ENCODE results near the gene C7orf33.

DNA sequence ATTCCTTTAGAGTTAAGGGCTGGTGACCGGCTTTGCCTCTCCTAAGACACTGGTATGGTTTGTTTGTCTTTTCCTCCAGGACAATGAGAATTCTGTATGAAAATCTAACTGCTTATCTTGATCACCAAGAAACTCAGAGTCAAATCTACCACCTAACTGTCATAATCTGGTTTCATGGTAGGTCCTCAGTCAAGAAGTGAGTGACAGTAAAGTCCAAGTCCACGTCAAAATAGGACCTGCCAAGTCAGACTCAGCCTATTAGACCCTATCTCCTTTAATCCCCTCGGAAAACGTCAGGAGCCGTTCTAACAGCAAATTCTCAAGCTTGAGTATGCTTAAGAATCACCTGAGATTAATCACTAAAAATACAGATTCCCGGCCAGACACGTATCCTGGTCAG is 37.4 kb downstream of the C7orf33 start:
- TF ChIP-seq CTCF (IDR thresholded peaks at IDR 0.05) (no peak), POLR2A (IDR thresholded peaks at IDR 0.05) (no peak)
